ENCODE data around the gene SYT1. TPM values are rescaled to one million over a fixed set of nuclear protein-coding genes. Genes with fewer than 3 reads are reported as not detected.

The SYT1 gene
- polyA plus RNA-seq, 1 experiment = 6.8 TPM

GRCh38 chr12:79069009-79069408, 204.4 kb downstream of the SYT1 start:
- no peak for DNase-seq (ENCODE audit: low read depth, low spot score)
- H3K27ac ChIP-seq (ENCODE audit: low read depth, low read length) = no peak overlapping the region
- no peak for TF ChIP-seq CTCF (IDR thresholded peaks at IDR 0.05; ENCODE audit: low read depth, low read length)
- POLR2A ChIA-PET = no interaction called here
- H3K4me3 ChIP-seq (ENCODE audit: low read depth, low read length) = no peak overlapping the region
- no peaks in the 10 kb centered on the region for H3K27me3 ChIP-seq (ENCODE audit: control insufficient read depth, insufficient read depth, low read length)
- no peaks in the 10 kb centered on the region for H3K9me3 ChIP-seq (ENCODE audit: control insufficient read depth, insufficient read depth, low read length)
- CTCF ChIA-PET = no interaction called here

GRCh38 chr12:79071498-79071897, 206.9 kb downstream of the SYT1 start:
- DNase-seq (ENCODE audit: low read depth, low spot score) = no peak
- TF ChIP-seq CTCF (IDR thresholded peaks at IDR 0.05; ENCODE audit: low read depth, low read length) = no peak
- H3K27ac ChIP-seq (ENCODE audit: low read depth, low read length) = no peak overlapping the region
- H3K27me3 ChIP-seq (ENCODE audit: control insufficient read depth, insufficient read depth, low read length) = no peaks in the 10 kb centered on the region
- ChIA-PET POLR2A (no interaction called here), CTCF (no interaction called here)
- no peak overlapping the region for H3K4me3 ChIP-seq (ENCODE audit: low read depth, low read length)
- no peaks in the 10 kb centered on the region for H3K9me3 ChIP-seq (ENCODE audit: control insufficient read depth, insufficient read depth, low read length)

- DNase-seq (ENCODE audit: low read depth, low spot score) = no peak
- Histone ChIP-seq H3K9me3 (ENCODE audit: control insufficient read depth, insufficient read depth, low read length) (no peaks in the 10 kb centered on the region), H3K4me3 (ENCODE audit: low read depth, low read length) (no peak overlapping the region), H3K27me3 (ENCODE audit: control insufficient read depth, insufficient read depth, low read length) (no peaks in the 10 kb centered on the region), H3K27ac (ENCODE audit: low read depth, low read length) (no peak overlapping the region)
- ChIA-PET POLR2A (no interaction called here), CTCF (no interaction called here)
- TF ChIP-seq CTCF (IDR thresholded peaks at IDR 0.05; ENCODE audit: low read depth, low read length) = no peak
Measured at GRCh38 chr12:79073506-79073905, 208.9 kb downstream of the SYT1 start.

- Histone ChIP-seq H3K27me3 (ENCODE audit: control insufficient read depth, insufficient read depth, low read length) (no peaks in the 10 kb centered on the region), H3K9me3 (ENCODE audit: control insufficient read depth, insufficient read depth, low read length) (no peaks in the 10 kb centered on the region), H3K4me3 (ENCODE audit: low read depth, low read length) (no peak overlapping the region), H3K27ac (ENCODE audit: low read depth, low read length) (no peak overlapping the region)
- CTCF ChIA-PET = interaction anchor here (1.0 kb wide), 1 partner anchor 92 kb away, joined by 3 read pairs; no protein-coding TSS in a partner anchor
- no peak for TF ChIP-seq CTCF (IDR thresholded peaks at IDR 0.05; ENCODE audit: low read depth, low read length)
- POLR2A ChIA-PET = no interaction called here
- no peak for DNase-seq (ENCODE audit: low read depth, low spot score)
Measured at GRCh38 chr12:79082595-79082994, 218.0 kb downstream of the SYT1 start.

- no peak for DNase-seq (ENCODE audit: low read depth, low spot score)
- no peak for TF ChIP-seq CTCF (IDR thresholded peaks at IDR 0.05; ENCODE audit: low read depth, low read length)
Measured at GRCh38 chr12:79083181-79083580, 218.6 kb downstream of the SYT1 start.

More at GRCh38 chr12:79083181-79083580, 218.6 kb downstream of the SYT1 start:
- Histone ChIP-seq H3K27ac (ENCODE audit: low read depth, low read length) (no peak overlapping the region), H3K27me3 (ENCODE audit: control insufficient read depth, insufficient read depth, low read length) (no peaks in the 10 kb centered on the region), H3K4me3 (ENCODE audit: low read depth, low read length) (no peak overlapping the region), H3K9me3 (ENCODE audit: control insufficient read depth, insufficient read depth, low read length) (no peaks in the 10 kb centered on the region)
- ChIA-PET CTCF (interaction anchor here (1.0 kb wide), 1 partner anchor 92 kb away, joined by 3 read pairs; no protein-coding TSS in a partner anchor), POLR2A (no interaction called here)
